Natural killer cell (primary cell): ENCODE data around the gene DNAH2. TPM values are rescaled to one million over a fixed set of nuclear protein-coding genes. Genes with fewer than 3 reads are reported as not detected.

Source experiments
- ATAC-seq, 3 donors: fragments of 150-1000 bp in 2 of 3; fragments of 200-7000 bp in 1 of 3; cut with Tn5 transposase; 1 replicate in 1 of 3; 2 replicates in 2 of 3; pipeline ENCODE4 v1.10.0; 2021; ENCODE audit warnings: mild to moderate bottlenecking in 2 of 3, moderate library complexity in 2 of 3
- DNase-seq, 2 donors: peaks; one replicate each; pipeline versions ENCODE4 v3.0.0 to v3.0.0-alpha.2; 2013 to 2021; ENCODE audit warnings: mixed read lengths in 1 of 2
- H3K27ac ChIP-seq: one replicate; pipeline ENCODE4 v1.5.1; 2013; ENCODE audit warnings: mild to moderate bottlenecking, low read length
- H3K27me3 ChIP-seq: one replicate; pipeline ENCODE4 v1.6.1; 2013; ENCODE audit warnings: low read length; ENCODE audit not compliant: control insufficient read depth, insufficient read depth
- H3K36me3 ChIP-seq: one replicate; pipeline ENCODE4 v1.6.1; 2013; ENCODE audit warnings: low read length; ENCODE audit not compliant: control insufficient read depth, insufficient read depth
- H3K4me1 ChIP-seq: one replicate; pipeline ENCODE4 v1.6.1; 2013; ENCODE audit warnings: low read length; ENCODE audit not compliant: control insufficient read depth, insufficient read depth
- H3K4me3 ChIP-seq: one replicate; pipeline ENCODE4 v1.5.1; 2013; ENCODE audit warnings: low read length
- H3K9me3 ChIP-seq: one replicate; pipeline ENCODE4 v1.6.1; 2013; ENCODE audit warnings: low read length; ENCODE audit not compliant: control insufficient read depth, insufficient read depth
- H3K27ac Mint-ChIP-seq, 2 donors: one replicate each; pipeline ENCODE4 v1.8.0; 2022; ENCODE audit warnings: mild to moderate bottlenecking in 2 of 2, mixed read lengths in 2 of 2, moderate library complexity in 1 of 2
- H3K27me3 Mint-ChIP-seq, 2 donors: one replicate each; pipeline ENCODE4 v1.8.0; 2022; ENCODE audit warnings: low read depth in 2 of 2, mixed read lengths in 2 of 2
- H3K36me3 Mint-ChIP-seq: one replicate; pipeline ENCODE4 v1.8.0; 2022; ENCODE audit warnings: mixed read lengths
- H3K4me1 Mint-ChIP-seq, 2 donors: one replicate each; pipeline ENCODE4 v1.8.0; 2022; ENCODE audit warnings: mixed read lengths in 2 of 2
- H3K4me3 Mint-ChIP-seq: one replicate; pipeline ENCODE4 v1.8.0; 2022; ENCODE audit warnings: mild to moderate bottlenecking, moderate library complexity, mixed read lengths
- H3K9me3 Mint-ChIP-seq, 2 donors: one replicate each; pipeline ENCODE4 v1.8.0; 2022; ENCODE audit warnings: mixed read lengths in 2 of 2
- WGBS: methylation state at CpG from one replicate; pipeline ENCODE4 v1.1.7; 2013; ENCODE audit warnings: missing lambda C conversion rate; ENCODE audit not compliant: insufficient coverage; 5-methylcytosine and 5-hydroxymethylcytosine counted together
- intact Hi-C: fragments of 100-400 bp; cut with micrococcal nuclease; formaldehyde crosslinking; loops from one replicate; pipeline ENCODE4 v1.14.2; 2022
- total RNA-seq, 4 donors: library from RNA; stranded (reverse); fragments of 120-200 nt in 1 of 4; gene quantifications; one replicate each; pipeline versions ENCODE4 v1.2.3 to v1.2.4, GENCODE V29; 2013 to 2022
- TF ChIP-seq, protein P1 (sequence below): fragments of 200-600 bp; IDR thresholded peaks from one replicate; pipeline ENCODE4 v1.8.0; 2022; ENCODE audit warnings: antibody characterized with exemption

DNAH2 gene, protein sequence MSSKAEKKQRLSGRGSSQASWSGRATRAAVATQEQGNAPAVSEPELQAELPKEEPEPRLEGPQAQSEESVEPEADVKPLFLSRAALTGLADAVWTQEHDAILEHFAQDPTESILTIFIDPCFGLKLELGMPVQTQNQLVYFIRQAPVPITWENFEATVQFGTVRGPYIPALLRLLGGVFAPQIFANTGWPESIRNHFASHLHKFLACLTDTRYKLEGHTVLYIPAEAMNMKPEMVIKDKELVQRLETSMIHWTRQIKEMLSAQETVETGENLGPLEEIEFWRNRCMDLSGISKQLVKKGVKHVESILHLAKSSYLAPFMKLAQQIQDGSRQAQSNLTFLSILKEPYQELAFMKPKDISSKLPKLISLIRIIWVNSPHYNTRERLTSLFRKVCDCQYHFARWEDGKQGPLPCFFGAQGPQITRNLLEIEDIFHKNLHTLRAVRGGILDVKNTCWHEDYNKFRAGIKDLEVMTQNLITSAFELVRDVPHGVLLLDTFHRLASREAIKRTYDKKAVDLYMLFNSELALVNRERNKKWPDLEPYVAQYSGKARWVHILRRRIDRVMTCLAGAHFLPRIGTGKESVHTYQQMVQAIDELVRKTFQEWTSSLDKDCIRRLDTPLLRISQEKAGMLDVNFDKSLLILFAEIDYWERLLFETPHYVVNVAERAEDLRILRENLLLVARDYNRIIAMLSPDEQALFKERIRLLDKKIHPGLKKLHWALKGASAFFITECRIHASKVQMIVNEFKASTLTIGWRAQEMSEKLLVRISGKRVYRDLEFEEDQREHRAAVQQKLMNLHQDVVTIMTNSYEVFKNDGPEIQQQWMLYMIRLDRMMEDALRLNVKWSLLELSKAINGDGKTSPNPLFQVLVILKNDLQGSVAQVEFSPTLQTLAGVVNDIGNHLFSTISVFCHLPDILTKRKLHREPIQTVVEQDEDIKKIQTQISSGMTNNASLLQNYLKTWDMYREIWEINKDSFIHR (N-terminal part only)
- under 1 TPM in 2 of 3 donors, not detected in 1; 0.05 to 0.07 TPM for total RNA-seq
- 0.16 TPM for total RNA-seq (2013)

DNA sequence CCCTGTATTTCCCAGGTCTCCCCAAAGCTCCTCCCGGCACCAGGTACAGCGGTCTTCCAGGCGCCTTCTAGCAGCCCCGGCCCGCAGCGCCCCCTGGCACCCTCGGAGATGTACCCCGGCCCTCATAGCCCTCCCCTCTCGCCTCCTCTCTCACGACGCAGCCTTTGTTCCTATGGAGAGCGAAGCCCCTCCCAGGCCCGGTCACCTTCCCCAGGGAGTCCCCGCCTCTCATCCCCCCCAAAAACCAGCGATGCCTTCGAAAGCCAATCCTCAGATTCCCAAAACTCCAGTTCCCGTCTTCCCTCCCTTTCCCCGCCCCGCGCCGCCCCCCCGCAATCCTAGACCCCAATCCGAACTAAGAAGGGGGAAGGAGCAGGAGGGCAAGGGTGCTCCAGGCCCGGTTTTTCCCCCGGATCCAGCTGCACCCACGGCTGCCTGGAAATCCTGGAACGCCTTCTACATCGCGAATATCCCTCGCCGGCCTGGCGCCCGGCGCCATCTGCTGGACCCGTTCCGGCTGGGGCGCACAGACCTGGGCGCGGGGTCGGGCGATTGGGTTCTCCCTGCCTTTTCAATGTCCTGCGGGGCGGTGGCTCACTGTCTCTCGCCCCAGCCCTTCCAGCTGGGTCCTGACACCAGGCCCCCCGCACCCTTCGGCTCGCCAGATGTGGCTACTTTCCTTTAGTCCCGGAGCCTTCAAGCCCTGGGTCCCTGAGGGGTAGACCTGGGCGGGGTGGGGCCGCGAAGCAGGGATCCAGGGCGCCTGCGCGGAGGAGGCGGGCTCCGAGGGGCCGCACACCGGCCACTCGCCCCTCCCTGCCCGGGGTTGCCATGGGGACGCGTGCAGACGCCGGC, at the start of gene DNAH2:
Gene DNAH2, plus strand, starts transcription at position 844 of the 855 bp plus-strand sequence. CDS start 1,991 bp downstream, outside the sequence.
- no peak within 1 kb of the TSS for H3K4me3 ChIP-seq
- no peaks in the 10 kb centered on the region for H3K9me3 ChIP-seq
- peaks cover 12% of the 10 kb centered on the region for H3K4me1 ChIP-seq
- Mint-ChIP-seq H3K9me3 (no peaks in the 10 kb centered on the region), H3K4me3 (peak within 1 kb of the TSS; percentile 56), H3K4me1 (peaks cover 5 to 23% of the 10 kb centered on the region in 2 donors), H3K27me3 (peaks cover 64 to 68% of the 10 kb centered on the region in 2 donors), H3K27ac (no peak within 1 kb of the TSS), H3K36me3 (no peaks in the 10 kb centered on the region)
- H3K27ac ChIP-seq, result no peak within 1 kb of the TSS
- intact Hi-C loops, result no loop called here
- TF ChIP-seq, protein P1, sequence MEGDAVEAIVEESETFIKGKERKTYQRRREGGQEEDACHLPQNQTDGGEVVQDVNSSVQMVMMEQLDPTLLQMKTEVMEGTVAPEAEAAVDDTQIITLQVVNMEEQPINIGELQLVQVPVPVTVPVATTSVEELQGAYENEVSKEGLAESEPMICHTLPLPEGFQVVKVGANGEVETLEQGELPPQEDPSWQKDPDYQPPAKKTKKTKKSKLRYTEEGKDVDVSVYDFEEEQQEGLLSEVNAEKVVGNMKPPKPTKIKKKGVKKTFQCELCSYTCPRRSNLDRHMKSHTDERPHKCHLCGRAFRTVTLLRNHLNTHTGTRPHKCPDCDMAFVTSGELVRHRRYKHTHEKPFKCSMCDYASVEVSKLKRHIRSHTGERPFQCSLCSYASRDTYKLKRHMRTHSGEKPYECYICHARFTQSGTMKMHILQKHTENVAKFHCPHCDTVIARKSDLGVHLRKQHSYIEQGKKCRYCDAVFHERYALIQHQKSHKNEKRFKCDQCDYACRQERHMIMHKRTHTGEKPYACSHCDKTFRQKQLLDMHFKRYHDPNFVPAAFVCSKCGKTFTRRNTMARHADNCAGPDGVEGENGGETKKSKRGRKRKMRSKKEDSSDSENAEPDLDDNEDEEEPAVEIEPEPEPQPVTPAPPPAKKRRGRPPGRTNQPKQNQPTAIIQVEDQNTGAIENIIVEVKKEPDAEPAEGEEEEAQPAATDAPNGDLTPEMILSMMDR, result no peak
- under 1% methylated on average over 63 of the region's 64 CpGs for WGBS
- DNase-seq (peak in 1 of 2 donors; percentile 43), ATAC-seq (peak; percentile 17 to 61 (median 26))
- H3K27me3 ChIP-seq, result peaks cover 32% of the 10 kb centered on the region
- H3K36me3 ChIP-seq, result no peaks in the 10 kb centered on the region

DNA sequence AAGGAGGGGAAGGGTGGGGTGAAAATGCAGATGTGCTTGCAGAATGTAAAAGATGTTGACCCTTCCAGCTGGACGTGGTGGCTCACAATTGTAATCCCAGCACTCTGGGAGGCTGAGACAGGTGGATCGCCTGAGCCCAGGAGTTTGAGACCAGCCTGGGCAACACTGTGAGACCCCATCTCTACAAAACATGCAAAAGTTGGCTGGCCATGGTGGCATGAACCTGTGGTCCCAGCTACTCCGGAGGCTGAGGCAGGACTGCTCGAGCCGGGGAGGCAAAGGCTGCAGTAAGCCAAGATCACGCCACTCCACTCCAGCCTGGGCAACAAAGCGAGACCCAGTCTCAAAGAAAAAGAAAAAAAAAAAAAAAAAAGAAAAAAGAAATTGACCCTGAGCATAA, 49.1 kb upstream of the DNAH2 start:
- Mint-ChIP-seq H3K4me3 (no peak overlapping the region), H3K4me1 (no peaks in the 10 kb centered on the region), H3K36me3 (peaks cover 5% of the 10 kb centered on the region), H3K9me3 (no peaks in the 10 kb centered on the region), H3K27ac (no peak overlapping the region), H3K27me3 (no peaks in the 10 kb centered on the region)
- Histone ChIP-seq H3K27ac (no peak overlapping the region), H3K27me3 (no peaks in the 10 kb centered on the region), H3K36me3 (peaks cover 49% of the 10 kb centered on the region), H3K4me1 (no peaks in the 10 kb centered on the region), H3K9me3 (peaks cover 4% of the 10 kb centered on the region), H3K4me3 (no peak overlapping the region)
- TF ChIP-seq, protein P1, result no peak
- WGBS, result 99% methylated on average over 7 of the region's 7 CpGs
- DNase-seq (no peak), ATAC-seq (no peak)
- intact Hi-C loops, result no loop called here

DNA sequence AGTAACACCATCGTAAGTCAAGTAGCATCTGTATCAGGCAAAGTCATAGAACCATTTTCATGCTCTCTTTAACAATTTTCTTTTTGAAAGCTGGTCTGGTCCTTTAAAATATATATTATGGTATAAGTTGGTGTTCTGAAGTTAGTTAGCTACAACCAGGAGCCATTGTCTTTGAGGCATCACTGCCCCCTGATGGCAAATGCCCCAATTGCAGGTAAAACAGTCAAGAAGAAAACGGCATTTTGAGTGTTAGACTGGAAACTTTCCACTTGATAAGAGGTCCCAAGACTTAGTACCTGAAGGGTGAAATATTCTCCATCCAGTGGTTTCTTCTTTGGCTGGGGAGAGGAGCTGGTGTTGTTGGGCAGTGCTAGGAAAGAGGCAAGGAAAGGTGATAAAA, 44.3 kb upstream of the DNAH2 start:
- Histone ChIP-seq H3K27ac (no peak overlapping the region), H3K9me3 (peaks cover 9% of the 10 kb centered on the region), H3K36me3 (peaks cover 61% of the 10 kb centered on the region), H3K4me1 (no peaks in the 10 kb centered on the region), H3K27me3 (no peaks in the 10 kb centered on the region), H3K4me3 (no peak overlapping the region)
- DNase-seq (peak in 1 of 2 donors; percentile 45), ATAC-seq (no peak)
- Mint-ChIP-seq H3K36me3 (peaks cover 12% of the 10 kb centered on the region), H3K4me3 (no peak overlapping the region), H3K27me3 (no peaks in the 10 kb centered on the region), H3K9me3 (peaks cover 0 to 3% of the 10 kb centered on the region in 2 donors), H3K27ac (no peak overlapping the region), H3K4me1 (peaks cover 0 to 13% of the 10 kb centered on the region in 2 donors)
- TF ChIP-seq, protein P1, result peak; percentile 34
- WGBS, result 97% methylated on average over 2 of the region's 2 CpGs
- intact Hi-C loops, result no loop called here
